Measurements from ENCODE around the gene LRRC4C.
"Not testable (repeated sequence)": the region's sequence is repeated elsewhere in the genome, so short reads cannot be mapped to it uniquely, and the experiment has no call there.

LRRC4C gene

DNA sequence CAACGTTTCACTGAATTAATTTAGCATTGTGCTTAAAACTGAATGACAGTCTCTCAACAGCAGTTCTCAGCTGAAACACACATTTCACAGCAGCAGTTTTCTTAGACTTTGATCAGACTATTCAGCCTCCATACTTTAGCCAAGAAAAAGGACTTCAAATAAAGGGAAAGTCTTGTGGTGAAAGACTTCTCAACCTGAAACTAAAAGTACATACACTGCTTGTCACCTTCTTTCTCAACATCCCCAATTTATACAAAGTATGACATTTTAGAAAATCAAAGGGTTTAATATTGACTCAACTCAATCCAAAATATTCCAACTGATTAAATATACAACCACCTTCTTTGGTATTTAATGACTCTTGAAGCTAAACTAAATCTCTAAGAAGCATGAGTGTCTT is 419.0 kb downstream of the LRRC4C start:
- no peak for DNase-seq

DNA sequence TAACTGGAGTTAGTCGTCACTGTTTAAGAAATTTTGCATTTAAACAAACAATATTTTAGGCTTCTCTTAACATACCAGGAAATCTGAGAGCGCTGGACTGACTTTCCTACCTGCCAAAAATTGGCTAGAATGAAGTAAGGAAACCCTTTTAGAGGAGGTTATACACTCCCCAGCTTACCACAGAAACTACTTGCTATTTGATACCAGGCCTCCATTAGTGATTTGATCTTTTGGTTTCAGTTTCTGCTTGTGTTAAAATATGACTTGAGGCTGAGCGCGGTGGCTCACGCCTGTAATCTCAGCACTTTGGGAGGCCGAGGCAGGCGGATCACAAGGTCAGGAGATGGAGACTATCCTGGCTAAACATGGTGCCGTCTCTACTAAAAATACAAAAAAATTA is 419.9 kb downstream of the LRRC4C start:
- DNase-seq: no peak

DNA sequence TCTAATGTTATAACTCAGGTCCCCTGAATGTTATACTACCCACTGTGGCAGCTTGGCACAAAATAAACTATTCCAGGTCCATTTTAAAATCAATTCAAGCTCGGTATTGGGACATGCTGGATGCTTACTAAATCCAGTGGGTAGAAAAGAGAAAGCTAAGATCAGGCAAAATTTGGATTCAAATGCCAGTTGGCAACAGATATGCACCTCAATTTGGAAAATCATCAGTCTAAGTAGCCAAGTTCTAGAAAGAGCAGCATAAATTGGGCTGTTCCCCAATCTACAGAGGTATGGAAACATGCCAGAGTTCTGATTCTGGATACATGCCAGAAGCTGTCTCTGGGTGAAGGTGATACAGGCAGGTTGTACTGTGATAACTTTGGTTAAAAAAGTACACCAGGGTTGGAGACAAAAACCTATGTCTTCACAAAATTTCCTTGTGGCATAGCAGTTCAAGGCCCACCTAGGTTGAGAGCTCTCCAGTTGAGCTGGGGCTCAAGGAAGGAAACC is 427.8 kb downstream of the LRRC4C start:
- peak in 1 of 56 donors; percentile 1 for DNase-seq

DNA sequence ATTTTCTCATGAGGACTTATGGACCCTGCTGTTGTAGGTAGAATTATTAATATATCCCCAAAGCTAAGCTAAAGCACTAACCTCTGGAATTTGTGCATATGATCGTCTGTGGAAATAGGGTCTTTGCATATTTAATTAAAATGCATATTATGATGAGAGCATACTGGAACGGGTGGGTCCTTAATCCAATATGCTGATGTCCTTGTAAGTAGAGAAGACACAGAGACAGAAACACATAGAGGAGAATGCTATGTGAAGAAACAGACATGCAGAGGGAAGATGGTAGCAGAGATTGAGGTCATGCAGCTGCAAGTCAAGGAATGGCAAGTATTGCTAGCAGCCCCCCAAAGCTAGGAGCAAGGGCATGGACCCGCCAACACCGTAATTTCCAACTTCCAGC is 439.2 kb downstream of the LRRC4C start:
- no peak for DNase-seq

DNA sequence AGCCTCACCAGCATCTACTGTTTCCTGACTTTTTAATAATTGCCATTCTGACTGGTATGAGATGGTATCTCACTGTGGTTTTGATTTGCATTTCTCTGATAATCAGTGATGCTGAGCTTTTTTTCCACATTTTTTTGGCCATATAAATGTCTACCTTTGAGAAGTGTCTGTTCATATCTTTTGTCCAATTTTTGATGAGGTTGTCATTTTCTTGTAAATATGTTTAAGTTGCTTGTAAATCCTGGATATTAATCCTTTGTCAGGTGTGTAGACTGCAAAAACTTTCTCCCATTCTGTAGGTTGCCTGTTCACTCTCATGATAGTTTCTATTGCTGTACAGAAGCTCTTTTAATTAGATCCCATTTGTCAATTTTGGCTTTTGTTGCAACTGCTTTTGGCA is 439.8 kb downstream of the LRRC4C start:
- not testable (repeated sequence) for DNase-seq

DNA sequence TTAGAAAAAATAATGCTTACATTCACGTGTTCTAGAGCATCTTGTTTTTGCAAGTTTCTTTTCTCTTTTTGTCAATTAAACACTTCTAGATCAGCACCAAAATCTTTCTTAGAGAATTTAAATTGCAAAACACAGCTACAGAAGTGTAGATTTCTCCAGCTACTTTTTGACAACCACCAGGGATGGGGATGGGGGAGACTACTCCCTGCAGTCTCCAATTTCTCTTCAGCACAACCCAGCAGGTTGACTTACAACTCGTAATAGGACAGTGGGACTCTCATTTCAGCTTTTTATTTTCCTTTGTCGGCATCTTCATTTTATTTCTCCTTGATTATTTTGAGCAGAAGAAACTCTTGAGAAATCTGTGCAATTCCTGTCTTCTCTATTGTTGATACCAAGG is 441.2 kb downstream of the LRRC4C start:
- DNase-seq: no peak

DNA sequence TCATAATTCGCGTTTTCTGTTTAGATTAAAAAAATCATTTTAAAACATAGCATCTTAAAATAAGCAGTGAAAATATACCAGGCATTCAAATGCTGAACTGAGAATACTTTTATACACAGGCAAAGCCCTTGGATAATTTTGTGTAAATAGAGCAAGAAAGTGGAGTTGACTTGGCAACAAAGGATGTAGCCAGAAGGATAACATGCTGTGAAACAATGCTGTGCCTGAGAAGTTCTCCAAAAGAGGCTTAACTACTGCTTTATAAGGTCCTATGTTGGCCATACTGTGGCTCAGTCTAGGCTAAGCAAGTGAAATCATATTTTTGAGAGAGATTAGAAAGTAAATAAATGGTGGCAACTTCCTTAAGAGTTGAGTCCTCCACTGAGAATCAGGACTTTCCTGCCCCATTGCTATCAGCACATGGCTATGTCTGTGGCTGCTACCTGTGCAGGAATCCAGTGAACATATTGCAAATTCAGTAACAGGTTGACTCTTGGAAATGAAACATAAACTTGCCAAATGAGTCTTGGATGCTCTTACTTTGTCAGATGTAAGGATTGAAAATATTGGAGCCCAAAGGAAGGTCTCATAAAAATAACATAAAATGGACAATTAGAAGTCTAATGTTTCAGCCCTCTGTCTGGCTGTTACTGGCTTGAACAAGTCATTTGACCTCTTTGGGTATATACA is 448.9 kb downstream of the LRRC4C start:
- DNase-seq: no peak

DNA sequence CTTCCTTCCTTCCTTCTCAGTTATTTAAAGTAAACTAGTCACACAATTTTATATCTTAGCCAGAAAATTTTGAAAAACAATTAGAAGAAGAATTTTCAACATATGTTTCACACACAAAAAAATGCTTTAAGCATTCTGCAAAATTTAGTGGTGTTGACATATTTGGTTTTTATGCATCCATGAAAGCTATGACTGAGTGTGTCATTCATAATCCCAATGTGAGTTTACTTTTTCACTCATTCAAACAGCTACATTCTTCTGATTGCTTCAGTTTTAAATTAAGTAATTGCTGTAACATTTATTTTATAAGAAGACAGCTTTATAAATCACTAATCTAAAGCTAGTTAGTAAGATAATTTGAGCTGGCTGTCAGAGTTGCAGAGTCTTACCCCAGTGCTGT is 453.5 kb downstream of the LRRC4C start:
- DNase-seq: no peak

DNA sequence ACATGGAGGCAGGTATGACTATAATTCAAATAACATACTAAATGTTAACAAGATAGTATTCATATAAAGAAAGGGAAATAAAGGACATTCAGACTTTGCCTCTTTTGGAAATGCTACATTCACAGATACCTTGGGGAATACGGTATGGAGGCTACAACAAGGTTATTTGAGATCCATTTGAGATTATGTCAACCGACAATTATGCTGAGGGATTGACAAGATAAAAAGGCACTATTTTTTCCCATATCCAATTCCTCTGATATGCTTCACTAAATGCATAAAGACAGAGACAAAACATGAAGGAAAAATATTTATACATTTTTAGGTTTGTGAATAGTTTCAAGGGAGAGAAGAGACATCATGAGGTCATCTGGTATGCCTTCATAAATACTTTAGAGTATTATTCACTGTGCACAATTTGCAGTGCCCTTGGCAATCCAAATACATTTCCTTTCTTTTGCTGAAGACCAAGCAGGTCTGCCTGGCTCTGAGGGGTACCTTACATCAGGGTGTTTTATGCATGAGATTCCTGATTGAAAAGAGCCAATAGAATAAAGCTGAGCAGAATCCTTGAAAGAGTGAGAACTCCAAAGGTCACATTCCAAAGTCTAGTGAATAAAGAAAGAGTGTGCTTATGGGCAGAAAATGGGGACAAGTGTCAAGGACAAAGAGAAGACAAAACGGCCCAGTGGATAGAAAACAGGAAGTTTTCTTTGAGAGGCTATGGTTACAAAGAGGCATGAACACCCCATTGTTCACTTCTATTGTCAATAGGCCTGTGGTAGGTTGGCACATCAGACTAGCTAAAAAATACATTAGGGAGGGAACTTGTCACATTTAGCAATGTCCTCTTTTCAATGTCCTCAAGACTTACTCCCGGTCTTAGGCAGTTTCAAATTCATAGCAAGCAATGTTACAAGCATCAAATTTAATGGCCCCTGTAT is 455.8 kb downstream of the LRRC4C start:
- DNase-seq: no peak

DNA sequence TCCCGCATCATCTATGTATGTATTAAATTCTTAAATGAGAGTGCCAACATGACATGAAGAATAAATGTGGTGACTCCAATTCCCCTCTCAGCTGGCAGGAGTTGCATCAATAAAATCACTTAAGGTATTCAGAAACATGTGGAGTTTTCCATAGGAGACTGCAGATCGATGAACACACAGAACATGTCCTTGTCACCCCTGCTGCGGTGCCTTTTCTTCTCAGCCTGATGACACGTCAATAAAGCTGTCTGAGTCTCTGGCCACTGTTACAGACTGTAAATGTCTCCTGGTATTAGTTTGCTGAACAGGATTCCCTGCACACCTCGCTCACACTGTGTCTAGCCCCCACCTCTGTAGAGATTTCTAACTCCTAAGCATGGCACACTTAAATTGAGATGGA is 460.5 kb downstream of the LRRC4C start:
- no peak for DNase-seq

DNA sequence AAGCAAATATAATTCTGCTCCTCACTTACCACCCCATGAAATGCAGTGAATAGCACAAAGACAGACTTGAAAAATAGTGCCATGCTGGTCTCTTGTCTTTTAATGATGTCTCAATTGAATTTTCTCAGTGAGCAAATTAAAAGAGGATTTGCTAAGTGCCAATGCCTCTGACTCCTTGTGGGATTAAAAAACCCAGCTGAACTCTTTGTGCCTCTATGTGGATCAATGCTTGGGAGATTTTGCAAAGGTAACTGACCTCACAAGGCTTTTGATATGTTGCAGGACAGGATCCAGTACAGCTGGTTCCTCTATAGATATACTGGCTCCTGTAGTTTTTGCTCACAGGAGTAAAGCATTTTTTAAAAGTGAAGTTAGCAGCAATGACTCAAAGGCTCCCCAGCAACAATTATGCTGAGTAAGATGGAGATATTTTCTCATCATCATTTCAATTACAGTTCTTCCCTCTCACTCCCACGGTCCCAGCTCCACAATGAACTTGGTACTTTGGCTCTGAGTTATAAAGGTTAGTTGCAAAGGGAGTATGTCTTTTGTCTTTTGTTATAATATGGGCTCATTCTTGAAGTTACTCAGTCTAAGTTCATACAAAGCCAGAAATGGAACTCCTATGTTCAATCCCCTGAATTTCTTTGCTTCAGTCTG is 471.5 kb downstream of the LRRC4C start:
- DNase-seq: no peak

DNA sequence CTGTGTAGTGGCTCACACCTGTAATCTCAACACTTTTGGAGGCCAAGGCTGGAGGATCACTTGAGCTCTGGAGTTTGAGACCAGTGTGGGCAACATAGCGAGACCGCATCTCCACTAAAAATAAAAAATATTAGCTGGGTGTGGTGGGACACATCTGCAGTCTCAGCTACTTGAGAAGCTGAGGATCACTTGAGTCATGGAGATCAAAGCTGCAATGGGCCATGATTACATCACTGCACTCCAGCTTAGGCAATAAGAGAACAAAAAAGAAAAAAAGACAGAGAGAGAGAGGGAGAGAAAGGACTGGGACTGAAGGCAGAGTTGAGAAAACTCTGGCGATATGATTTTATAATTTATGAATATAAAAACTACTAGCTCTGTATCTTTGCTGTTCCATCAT is 473.1 kb downstream of the LRRC4C start:
- no peak for DNase-seq

DNA sequence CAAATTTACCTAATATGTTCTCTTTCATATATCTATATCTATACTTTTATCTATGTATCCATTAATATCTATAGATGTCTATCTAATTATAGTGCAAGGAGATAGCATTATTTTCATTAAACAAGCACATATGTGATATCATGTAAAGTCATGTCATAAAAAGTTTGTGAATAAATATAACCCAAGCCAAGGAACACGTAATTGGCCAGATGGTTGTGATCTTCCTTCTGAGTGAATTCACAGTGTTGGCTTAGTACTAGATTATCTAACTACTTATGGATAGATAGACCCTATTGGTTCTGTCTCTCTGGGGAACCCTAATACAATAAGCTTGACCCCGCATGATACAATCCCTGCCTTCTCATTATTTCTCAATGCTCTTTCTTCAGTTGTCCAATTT is 484.4 kb downstream of the LRRC4C start:
- DNase-seq: no peak

DNA sequence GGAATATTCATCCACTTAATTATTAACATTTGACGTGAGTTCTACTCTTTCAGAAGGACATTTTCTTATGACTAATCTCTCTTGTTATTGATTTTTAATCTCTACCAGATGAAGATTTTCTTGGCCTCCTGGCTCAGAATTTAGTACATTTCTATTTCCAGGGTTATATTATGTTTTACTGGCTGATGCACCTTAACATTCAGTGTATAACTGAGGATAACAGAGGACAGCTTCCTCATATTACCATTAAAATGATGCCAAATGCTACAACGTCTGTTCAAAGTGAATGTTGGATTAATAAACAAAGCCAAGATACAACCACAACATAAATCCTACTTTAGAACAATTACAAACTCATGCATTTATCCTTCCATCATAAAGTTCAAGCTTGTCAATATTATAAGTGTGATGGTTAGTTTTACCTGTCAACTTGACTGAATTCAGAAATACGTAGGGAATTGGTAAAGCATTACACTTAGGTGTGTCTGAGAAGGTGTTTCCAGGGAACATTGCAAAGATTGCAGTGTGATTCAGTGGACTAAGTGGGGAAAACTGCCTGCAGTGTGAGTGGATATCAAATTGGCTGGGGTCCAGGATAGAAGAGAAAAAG is 485.2 kb downstream of the LRRC4C start:
- DNase-seq: no peak

DNA sequence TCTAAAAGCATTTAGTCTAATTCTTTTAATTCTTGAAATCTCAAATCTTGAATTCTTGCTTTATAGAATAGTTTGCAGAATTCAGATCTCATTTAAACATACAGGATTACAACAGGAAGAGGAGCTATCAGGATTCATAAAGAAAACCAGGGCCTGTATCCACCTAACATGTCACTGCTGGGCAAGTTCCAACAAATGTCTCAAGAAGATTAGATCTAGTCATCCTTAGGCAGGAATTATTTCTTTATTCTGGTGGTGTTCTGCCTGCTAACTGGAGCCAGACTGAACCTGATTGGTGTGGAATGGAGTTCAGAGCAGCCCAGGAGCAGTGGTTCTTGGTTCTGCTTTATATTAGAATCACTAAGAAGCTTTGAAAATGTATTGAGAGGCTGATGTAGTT is 500.7 kb downstream of the LRRC4C start:
- DNase-seq: no peak

DNA sequence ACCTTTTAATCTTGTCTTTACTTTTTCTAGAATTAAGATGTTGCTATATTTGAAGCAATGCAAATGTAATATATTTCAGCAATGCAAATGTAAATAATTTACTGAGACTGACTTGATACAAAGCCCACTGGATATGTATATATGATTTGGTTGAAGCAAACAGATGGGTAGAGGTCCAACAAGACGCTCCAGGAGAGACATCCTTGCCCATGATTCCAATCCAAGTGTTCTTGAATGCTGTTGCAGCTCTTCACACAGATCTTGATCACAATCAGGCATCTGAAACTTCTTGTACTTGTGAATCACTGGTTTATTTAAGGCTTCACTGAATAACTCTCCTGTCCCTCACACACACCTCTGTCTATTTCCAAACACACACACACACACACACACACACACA is 507.0 kb downstream of the LRRC4C start:
- DNase-seq: no peak

DNA sequence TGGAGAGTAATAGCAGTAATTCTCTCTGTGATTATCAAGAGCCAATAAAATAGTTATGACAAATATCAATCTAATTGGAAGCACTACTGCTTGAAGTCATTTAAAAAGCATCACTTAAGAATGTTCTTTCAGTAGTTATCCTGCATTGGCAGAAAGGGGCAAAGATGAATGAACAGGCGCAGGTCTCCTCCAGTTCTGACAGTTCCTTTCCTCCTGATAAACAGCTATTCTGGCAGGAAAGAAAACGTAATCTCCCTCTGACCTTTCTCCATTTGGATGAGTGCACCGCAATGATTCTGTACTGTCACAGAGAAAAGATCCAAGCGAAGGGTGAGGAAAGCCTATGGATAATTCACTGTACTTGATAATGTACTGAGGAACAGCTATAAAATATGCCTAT is 521.5 kb downstream of the LRRC4C start:
- DNase-seq: no peak

DNA sequence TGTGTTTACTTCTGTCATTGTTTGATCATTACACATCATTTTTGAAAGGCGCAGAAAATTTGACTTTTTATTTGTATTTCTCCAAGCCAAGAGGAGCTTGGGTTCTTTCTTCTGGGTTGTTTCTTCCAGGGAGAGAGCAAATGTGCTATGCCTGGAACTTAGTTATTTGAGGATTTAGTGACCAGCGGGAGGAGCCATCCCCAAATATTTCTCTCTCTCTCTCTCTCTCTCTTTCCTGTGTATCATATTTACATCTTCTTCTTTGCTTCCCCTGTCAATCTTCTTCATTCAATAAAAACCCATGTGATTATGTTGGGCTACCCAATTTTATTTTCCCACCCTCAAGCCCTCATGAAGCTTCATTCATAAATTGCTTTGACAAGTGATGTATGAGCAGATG is 534.5 kb downstream of the LRRC4C start:
- no peak for DNase-seq

DNA sequence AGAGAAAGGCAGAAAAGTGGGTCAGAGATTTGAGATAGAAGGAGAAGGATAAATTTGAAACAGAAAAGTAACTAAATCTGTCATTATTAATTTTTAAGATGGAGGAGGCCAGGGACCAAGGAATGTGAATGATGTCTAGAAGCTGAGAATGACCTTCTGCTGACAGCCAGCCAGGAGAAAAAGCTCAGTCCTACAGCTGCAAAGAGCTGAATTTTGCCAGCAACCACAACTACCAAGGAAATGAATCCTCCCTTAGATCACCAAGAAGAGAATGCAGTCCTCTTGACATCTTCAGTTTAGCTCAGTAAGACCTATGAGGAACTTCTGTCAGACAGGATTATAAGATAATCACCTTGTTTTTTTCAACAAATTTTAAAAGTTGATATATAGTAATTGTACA is 538.2 kb downstream of the LRRC4C start:
- no peak for DNase-seq

DNA sequence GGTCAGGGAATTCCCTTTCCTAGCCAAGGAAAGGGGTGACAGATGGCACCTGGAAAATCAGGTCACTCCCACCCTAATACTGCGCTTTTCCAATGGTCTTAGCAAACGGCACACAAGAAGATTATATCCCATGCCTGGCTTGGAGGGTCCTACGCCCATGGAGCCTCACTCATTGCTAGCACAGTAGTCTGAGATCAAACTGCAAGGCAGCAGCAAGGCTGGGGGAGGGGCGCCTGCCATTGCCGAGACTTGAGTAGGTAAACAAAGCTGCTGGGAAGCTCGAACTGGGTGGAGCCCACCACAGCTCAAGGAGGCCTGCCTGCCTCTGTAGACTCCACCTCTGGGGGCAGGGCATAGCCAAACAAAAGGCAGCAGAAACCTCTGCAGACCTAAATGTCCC is 548.7 kb downstream of the LRRC4C start:
- DNase-seq: not testable (repeated sequence)

DNA sequence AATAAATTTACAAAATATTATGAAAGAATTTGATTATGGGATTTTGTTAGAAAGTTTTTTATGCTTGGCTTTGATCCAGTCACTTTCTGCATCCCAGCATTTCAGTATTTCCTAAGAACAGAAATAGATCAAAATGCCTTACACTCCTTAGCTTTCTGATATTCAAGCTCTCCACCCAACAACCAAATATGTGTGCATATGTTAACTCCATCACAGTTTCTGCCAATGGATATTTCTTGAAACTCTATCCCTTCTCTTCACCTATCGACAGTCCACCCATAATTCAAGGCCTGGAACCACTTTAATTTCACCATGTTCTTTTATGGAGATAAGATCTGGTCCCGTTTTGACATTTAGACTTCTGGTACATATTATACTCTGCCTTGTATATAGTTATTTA is 565.0 kb downstream of the LRRC4C start:
- DNase-seq: no peak
